Stimulated activated CD4-positive, alpha-beta T cell treated with anti-CD3 and anti-CD28 coated beads, Interleukin-12 subunit alpha, Interleukin-12 subunit beta, amount 100 ng/mL, for 48 hours (primary cell): Measurements from ENCODE around the gene FBRSL1.
"Not testable (repeated sequence)": the region's sequence is repeated elsewhere in the genome, so short reads cannot be mapped to it uniquely, and the experiment has no call there.

Source experiments
- DNase-seq, 3 donors: peaks; one replicate each; pipeline ENCODE4 v3.0.0-alpha.2; 2020; ENCODE audit warnings: low read depth in 2 of 3, low spot score in 1 of 3

FBRSL1 gene

DNA sequence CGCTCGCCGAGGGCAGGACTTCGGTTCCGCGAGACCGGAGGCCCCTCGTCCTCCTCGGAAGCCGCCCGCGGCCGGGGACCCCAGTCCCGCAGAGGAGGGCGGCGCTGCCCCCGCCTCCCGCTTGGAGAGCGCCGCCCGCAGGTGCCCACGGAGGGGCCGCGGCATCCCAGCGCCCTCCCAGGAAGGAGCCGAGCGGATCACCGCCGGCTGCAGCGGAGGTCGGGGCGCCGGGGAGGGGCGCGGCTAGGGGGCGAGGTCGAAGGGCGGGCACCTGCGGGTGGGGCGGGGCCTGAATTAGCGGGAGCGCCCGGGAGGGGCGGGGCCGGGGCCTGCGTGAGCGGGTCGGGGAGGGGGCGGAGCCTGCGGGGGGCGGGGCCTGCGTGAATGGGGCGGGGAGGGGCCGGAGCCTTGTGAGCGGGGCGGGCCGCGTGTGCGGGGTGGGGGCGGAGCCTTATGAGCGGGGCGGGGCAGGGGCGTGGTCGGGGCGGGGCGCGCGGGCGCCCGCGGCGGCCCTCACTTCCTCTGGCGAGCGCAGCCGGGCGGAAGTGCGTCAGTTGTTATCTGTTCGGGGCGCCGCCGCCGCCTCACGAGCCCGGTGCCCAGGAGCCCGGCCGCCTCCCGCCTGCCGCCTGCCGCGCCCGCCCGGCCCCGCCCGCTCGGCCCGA is at the start of gene FBRSL1:
Gene FBRSL1, plus strand, starts transcription at position 550 of the 665 bp plus-strand sequence.
- peak; percentile 84 to 91 (median 89) for DNase-seq

DNA sequence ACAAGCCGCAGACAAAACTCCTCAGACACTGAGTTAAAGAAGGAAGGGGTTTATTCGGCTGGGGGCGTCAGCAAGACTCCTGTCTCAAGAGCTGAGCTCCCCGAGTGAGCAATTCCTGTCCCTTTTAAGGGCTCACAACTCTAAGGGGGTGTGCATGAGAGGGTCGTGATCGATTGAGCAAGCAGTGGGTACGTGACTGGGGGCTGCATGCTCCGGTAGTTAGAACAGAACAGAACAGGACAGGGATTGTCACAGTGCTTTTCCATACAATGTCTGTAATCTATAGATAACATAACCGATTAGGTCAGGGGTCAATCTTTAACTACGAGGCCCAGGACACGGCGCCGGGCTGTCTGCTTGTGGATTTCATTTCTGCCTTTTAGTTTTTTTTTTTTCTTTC is 49.5 kb upstream of the FBRSL1 start:
- not testable (repeated sequence) for DNase-seq

DNA sequence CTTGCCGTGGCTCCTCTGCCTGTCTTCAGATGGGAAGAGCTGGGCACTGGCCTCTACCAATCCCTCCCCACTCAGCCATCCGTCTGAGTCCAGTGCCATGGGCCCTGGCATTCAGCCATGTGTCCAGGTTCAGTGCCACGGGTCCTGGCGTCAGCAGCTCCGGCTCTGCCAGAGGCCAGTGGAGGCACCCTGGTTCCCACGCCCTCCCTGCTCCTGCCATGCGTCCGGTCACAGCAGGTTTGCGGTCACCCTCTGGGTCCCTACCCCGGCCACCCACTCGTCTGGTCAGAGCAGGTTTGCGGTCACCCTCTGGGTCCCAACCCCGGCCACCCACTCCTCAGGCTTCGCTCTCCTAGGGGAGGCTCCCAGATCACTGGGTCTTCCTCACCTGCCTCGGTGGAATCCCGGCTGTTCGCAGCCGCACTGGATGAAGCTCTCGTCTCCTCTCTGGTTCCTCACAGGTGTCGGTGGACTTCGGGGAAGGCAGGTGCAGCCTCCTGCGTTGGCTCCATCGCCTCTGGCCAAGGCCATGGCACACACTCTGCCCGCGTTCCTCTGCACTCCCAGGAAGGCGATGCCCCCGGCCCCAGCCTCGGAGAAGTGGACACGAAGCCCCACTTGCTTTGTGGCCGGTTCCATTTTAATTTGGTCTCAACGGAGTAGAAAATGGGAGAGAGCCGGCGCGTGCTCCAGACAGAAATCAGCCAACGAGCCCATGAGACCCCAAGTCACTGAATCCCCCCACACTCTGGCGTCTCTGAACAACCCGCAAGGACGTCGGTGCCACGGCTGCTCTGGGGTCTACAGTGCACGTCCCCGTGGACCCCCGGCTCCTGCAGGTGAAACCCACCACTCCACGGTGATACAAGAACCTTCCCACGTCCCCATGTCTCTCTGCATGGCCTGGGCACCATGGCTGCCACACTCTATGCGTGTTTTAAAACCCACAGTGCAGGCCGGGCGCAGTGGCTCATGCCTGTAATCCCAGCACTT is 47.8 kb upstream of the FBRSL1 start:
- DNase-seq = no peak

DNA sequence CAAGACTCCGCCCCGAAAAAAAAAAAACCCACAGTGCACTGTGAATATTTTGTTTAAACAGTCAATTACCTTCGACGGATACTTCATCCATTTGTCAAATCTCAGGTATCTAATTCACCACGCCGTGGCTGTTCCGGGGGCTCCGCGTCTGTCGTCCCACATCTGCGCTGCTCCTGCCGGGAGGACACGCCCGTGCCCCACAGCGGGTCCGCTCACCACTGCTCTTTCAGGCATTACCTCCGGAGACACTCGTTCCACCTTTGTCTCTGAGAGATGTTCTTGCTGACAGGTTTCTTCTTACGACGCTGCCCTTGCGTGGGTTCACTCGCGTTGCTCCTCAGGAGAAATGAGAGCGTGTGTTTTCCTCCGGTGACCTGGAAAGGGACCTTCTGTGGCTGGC is 46.9 kb upstream of the FBRSL1 start:
- no peak for DNase-seq

DNA sequence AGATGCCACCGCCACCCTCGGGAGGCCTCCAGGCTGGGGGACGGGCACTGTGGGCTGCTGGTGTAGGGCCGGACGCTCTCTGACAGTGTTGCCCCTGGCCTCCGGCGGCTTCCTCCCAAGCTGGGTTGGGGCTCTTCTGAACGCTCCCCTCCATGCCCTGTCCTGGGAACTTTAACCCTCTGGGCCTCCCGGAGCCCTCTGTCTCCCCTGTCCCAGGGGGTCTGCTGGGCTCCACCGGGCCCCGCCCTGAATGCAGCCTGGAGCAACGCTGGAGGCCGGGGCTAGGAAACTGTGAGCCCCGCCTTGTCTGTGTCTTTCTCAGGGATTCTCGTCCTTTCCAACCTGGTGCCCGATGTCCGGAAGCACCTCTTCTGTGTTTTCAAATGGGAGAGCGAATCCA is 45.7 kb upstream of the FBRSL1 start:
- DNase-seq = no peak

DNA sequence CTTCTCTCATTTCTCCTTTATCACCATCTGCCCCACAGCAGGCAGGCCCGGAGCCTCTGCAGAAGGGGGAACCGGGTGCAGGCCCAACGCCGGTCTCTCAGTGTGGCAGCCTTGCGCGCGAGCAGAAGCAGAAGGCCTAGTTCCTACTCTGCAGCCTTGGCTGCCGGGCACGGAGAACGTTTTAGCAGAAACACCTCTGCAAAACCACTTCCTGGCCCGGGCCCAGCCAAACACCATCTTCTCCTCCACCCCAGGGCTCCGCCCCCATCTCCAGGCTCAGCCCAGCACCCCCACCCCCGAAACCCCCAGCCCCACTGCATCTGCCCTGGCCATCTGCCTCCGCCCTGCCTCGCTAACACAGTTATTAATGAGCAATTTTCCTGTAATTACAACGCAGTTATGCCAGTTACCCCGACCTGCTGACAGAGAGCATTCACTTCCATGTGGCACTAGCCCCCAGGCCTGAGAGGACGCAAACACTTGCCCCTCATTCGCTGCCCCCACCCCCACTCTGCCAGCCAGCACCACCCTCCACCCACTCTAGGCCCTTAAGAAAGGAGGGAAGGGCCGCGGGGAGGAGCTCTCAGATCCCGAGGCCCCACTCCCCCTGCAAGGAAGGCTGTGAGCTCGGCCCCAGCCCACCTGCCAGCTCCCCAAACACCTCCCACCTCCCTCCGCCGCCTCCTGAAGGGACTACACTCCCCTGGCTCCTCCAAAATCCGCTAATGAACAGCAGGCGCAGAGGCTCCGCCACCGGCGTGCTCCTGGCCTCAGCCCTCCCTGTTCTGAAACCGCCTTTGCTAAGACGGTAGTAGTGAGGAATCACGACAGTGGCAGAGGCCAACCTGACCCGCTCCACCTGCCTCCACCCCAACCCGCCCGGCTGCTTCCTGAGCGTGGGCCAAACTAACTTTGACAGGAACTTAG is 44.7 kb upstream of the FBRSL1 start:
- peak; percentile 80 to 82 (median 81) for DNase-seq

DNA sequence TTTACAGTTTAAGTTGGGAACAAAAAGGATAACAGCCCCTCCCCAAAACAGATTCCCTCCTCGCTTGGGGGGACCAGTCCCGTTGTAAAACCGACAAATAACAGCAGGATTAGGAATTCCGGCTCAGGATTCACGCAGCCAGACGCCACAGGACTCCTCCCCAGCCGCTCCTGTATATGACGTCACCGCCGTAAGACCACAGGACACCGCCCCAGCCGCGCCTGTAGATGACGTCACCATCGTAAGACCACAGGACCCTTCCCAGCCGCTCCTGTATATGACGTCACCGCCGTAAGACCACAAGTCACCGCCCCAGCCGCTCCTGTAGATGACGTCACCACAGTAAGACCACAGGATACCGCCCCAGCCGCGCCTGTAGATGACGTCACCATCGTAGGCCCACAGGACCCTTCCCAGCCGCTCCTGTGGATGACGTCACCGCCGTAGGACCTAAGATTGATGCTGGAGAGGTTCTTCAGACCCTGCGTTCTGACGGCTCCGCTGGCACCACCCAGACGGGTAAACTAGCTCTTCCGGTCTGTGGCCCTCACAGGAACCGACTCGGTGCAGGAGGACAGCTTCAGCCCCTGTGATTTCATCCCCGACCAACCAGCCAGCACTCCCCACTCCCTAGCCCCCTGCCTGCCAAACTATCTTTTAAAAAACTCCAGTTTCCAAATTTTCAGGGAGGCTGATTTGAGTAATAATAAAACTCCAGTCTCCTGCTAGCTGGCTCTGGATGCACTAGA is 43.9 kb upstream of the FBRSL1 start:
- DNase-seq = peak; percentile 44 to 48 (median 46)

DNA sequence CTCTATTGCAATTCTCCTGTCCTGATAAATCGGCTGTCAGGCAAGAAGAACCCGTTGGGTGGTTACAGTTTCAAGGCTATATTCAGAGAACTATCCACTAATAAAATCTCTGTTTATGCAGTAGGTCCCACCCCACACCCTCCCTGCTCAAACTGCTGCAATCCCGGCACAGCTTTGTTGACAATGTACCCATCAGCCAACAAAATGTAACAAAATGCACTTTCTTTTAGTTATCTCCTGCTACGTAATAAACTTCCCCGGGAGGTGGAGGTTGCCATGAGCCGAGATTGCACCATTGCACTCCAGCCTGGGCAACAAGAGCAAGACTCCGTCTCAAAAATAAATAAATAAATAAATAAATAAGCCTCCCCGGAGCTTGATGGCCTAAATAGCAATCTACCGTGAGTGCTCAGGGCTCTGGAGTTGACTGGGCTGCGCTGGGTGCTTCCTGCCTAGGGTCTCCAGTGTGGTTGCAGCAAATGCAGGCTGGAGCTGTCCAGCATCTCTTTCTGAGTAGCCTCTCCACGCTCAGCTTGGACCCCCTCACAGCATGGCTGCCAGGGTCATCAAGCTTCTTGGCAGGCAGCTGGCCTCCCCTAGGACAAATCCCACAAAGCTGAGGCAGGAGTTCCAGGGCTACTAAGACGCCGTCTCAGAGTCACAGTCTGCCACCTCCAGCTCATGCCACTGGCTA is 43.2 kb upstream of the FBRSL1 start:
- DNase-seq = no peak

DNA sequence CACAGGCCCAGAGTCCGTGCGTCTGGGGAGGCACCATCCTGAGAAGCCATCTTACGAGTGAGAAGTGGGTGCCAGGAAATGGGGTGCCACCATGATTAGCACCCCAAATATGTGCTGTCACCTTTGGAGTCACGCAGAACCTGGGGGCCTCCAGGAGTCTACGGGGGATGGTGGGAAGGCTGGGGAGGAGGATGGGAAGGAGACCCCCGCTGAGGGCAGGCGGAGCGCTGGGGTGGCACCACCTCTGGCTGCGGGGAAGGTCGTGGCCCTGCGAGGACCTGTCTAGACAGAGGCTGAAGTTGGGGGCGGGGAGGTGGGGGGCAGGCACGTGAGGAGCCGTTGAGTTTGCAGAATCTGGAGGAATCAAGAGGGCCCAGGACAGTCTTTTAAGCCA is 42.6 kb upstream of the FBRSL1 start:
- no peak for DNase-seq

DNA sequence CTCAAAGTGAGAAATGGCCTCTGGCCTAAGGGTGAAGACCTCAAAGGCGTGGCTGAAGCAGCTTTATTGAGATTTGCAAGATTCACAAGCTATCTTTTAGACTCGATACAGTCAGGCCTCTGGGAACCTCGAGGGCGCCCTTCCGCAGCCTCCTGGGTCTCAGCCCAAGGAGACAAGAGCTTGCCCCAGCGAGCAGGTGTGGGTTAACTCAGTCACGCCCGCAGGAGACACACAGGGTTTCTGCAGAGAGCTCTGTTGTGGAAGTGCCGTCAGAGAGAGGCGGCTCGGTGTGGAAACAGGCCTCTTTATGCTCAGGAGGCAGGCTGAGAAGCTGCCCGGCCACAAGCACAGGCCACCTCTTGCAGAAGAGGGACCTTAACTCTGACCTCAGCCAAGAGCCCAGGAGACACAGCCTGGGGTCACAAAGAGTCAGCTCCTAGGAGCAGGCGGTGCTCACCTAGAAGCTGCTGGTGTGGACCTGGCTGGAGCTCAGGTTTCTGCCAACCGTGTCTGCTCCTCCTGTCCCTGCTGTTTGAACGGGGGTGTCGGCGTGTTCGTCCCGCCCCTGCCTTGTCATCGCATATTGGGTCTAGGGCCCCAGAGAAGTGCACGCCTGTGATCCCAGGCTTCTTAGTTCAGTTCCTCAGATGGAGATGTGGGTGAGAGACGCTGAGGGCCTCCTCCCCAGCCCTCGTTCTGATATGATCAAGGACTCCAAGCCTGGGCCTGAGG is 42.1 kb upstream of the FBRSL1 start:
- no peak for DNase-seq

DNA sequence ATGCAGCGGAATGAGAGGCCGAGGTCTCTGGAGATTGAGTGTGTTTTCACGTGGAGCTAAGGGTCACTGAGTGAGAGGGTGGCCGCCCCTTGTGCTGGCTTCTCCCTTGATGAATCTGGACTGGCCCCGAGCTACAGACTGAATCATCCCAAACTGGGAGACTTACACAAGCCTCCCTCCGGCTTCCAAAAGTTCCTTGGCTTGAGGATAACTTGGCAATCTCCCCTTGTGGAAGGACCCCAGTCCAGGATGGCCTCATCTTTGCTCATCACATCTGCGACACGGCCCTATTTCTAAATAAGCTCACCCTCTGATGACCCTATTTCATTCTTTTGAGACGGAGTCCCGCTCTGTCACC is 41.5 kb upstream of the FBRSL1 start:
- DNase-seq = no peak

DNA sequence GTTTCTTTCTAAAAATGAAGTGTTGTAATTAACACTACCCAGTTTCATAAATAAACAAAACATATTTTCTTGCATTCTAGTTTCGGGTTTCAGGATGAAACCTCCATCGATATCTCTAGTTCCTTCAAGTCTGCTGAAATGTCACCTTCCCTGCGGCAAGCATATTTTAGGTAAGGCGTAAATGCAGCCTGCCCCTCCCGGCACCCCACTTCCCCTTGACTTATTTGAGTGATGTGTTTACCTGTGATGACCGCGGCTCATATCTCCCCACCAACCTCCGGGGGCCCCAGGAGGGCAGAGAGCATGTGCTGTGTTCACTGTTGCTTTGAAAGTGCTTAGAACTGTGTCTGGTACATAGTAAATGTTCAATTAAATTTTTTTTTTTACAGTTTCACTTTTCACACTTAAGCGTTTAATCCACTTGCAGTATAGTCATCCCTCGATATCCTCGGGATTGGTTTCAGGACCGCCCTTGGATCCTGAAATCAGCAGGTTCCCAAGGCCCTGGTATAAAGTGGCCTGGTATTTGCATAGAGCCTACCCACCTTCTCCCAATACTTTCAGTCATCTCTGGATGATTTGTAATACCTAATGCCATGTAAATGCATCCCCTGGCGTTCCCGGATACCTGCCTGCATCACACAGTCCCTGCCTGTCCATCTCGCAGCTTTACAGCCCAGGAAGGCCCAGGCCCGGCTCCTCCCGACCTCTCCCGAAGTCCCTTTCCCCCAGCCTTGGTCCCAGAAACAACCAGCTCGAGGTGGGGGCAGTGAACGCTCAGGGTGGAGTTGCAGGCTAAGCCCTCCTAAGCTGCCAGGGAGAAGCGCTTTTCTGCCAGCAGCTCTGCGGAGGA is 40.2 kb upstream of the FBRSL1 start:
- no peak for DNase-seq

DNA sequence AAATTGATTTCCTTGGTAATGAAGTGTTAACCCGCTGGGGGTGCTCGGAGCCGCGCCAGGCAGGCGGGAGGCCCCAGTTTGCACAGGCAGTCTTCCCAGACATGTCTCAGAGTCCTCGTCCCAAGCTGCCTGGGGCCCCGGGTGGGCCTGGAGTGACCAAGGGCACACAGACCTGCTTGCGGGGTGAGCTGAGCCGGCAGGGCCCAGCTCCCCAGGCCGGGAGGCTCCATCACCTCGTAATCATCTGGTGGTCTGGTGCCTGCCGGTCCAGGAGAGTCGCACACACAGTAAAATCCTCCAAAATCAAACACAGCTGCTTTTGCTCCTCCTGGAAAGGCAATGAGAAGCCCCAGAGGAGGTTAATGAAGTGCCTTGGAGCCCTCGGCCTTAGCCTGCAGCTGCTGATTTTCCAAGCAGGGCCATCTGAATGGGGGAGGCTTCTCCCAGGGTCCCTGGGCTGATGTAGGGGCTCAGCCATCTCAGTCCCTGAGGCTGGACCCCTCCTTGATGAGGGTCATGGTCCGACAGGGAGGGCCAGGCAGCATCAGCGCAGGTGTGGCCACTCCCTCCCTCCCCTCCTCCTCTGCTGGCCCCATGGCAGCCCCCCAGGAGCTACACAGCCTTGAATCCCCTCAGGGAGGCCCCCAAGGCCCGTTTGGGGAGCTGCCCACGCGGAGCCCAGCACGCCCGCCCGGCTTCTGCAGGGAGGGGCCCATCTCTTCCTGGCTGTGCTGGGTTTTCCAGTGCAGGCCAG is 39.4 kb upstream of the FBRSL1 start:
- no peak for DNase-seq

DNA sequence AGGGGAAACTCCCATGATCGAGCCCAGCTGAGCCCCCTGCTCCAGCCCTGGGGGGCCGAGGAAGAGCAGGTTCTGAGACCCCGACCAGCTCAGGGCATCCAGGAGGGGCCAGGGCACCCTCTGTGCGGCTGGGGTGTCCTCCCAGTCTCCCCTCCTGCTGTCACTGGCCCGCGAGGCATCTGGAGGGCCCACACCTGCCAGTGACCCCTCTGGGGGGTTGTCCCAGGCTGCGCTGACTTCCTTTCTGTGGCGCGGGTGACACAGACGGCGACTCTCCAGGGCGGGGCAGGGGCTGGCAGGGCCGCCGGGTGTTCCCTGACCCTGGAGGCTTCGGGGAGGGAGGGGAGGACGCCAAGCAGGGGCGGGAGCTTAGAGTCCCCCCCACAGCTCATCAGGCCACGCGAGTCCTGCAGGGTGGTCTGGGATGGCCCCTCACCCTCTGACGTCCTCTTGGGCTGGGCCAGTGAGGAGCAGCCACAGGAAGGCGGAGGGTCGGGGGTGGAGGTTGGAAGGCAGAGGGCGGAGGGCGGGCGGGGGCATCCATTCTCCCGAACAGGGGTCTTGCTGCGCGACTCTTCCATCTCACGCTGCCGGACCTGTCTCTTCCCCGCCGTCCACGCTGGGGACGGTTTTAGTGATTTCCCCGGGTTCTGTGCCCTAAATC is 38.6 kb upstream of the FBRSL1 start:
- no peak for DNase-seq

DNA sequence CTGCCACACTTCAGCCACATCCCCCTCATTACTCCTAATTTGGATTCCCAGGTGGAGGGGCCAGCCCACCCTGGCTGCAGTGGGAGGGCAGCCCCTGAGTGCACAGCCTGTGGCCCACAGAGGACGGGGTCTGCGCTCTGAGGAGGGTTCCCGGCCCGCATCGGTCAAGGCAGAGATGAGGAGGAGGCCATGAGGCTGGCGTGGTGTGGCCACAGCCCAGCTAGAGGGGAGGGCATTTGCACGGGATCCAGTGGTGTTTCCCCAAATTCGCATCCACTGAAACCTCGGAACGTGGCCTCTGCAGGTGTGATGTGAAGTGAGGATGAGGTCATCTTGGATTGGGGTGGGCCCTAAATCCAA is 38.1 kb upstream of the FBRSL1 start:
- no peak for DNase-seq

DNA sequence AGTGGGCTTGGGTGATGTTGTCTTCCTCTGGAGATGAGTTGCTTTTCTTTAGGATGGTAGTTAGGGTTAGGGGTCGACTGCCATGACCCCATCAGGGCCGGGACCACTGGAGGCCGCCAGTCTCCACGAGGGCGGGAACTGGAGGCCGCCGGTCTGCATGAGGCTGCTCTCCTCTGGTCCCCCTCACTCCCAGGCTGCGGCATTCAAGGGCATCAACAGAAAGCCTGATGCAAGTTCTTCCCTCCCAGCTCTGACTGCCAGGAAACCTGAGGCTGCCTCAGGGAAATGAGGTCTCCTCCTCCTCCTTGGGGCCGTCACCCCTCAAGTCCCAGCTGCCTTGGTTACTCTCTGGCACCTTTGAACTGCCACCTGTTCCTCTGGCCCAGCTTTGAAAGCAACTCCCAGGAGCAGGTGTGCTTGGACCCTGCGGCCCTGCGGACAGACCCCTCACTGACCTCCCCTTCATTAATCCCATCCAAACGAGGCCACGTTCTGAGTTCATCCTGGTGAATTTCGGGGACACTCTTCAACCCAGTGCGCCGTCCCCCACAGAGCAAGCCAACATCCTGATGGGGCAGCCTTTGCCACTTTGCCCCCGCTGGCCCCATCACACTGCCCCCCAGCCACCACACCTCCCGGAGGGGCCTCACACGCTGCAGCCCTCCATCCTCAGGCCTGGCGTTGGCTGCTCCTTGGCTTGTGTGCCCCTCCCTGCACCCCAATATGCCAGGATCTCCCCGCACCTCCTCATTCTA is 37.2 kb upstream of the FBRSL1 start:
- no peak for DNase-seq
